HUES6 (cell line): Measurements from ENCODE around the gene ACSF3.

Experiments used
- H3K27ac ChIP-seq: 2 replicates; pipeline ENCODE4 v1.7.0; 2013; ENCODE audit warnings: low read depth, mild to moderate bottlenecking, low read length, inconsistent platforms
- H3K27me3 ChIP-seq: 2 replicates; pipeline ENCODE4 v1.6.1; 2013; ENCODE audit warnings: low read length; ENCODE audit not compliant: control insufficient read depth, insufficient read depth
- H3K36me3 ChIP-seq: 2 replicates; pipeline ENCODE4 v1.6.1; 2013; ENCODE audit warnings: low read length; ENCODE audit not compliant: control insufficient read depth, insufficient read depth
- H3K4me1 ChIP-seq: 2 replicates; pipeline ENCODE4 v1.6.1; 2013; ENCODE audit warnings: low read length; ENCODE audit not compliant: control insufficient read depth, insufficient read depth
- H3K4me3 ChIP-seq: 2 replicates; pipeline ENCODE4 v1.5.1; 2013; ENCODE audit warnings: low read depth, low read length
- H3K9ac ChIP-seq: one replicate; pipeline ENCODE4 v1.6.1; 2013; ENCODE audit warnings: mild to moderate bottlenecking, low read length
- H3K9me3 ChIP-seq: 2 replicates; pipeline ENCODE4 v1.6.1; 2013; ENCODE audit warnings: low read depth, low read length; ENCODE audit not compliant: control insufficient read depth, insufficient read depth

The ACSF3 gene

GRCh38 chr16:89175280-89176146 is 81.9 kb downstream of the ACSF3 start:
- no peak overlapping the region for H3K4me3 ChIP-seq
- H3K27me3 ChIP-seq: peaks cover 29% of the 10 kb centered on the region
- no peak overlapping the region for H3K9ac ChIP-seq
- no peaks in the 10 kb centered on the region for H3K36me3 ChIP-seq
- peaks cover 18% of the 10 kb centered on the region for H3K4me1 ChIP-seq
- no peak overlapping the region for H3K27ac ChIP-seq
- no peaks in the 10 kb centered on the region for H3K9me3 ChIP-seq

GRCh38 chr16:89176147-89176690 is 82.6 kb downstream of the ACSF3 start:
- Histone ChIP-seq H3K27me3 (peaks cover 23% of the 10 kb centered on the region), H3K4me3 (no peak overlapping the region), H3K9ac (no peak overlapping the region), H3K36me3 (no peaks in the 10 kb centered on the region), H3K4me1 (peaks cover 14% of the 10 kb centered on the region; the same call in 1 of the 2 replicates), H3K9me3 (no peaks in the 10 kb centered on the region), H3K27ac (no peak overlapping the region)

DNA sequence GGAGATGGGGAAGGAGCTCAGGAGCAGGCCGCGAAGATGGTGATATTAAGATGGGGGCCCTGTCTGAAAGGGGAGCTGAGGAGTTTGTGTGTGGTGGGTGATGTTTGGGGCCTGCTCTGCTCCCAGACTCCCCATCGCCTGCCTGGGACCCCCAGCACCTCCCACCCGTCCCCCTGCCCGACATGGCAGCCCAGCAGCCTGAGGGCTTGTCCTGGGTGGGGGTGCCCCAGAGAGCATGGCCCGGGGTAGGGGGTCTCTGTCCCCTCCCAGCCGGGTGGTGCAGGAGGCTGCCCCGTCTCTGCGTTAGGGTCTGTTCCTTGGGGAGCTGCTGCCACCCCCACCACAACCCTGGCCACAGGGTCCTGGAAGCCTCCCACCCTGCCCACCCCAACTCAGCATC is 83.1 kb downstream of the ACSF3 start:
- Histone ChIP-seq H3K4me3 (no peak overlapping the region), H3K9ac (no peak overlapping the region), H3K36me3 (no peaks in the 10 kb centered on the region), H3K27ac (no peak overlapping the region), H3K9me3 (no peaks in the 10 kb centered on the region), H3K27me3 (peaks cover 22% of the 10 kb centered on the region), H3K4me1 (peaks cover 13% of the 10 kb centered on the region; the same call in 1 of the 2 replicates)

DNA sequence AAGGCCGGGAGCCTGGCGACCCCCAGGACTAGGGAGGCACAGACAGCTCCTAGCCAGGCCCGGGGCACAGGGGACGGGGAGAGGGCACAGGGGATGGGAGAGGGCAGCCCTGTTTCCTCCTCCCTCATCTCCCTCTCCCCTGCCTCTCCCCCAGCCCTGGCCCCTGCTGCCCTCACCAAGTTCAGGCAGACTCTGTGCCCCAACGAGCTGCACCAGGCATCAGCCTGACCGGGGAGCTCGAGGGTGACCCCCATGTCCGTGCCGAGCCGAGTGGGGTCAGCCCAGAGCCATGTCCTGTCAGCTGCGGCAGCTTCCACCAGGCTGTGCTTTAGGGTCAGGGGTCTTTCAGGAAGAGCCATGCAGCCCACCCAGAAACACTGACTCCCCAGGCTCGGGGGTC is 83.8 kb downstream of the ACSF3 start:
- no peaks in the 10 kb centered on the region for H3K36me3 ChIP-seq
- peaks cover 11% of the 10 kb centered on the region; the same call in 1 of the 2 replicates for H3K4me1 ChIP-seq
- H3K9me3 ChIP-seq: no peaks in the 10 kb centered on the region
- H3K9ac ChIP-seq: no peak overlapping the region
- no peak overlapping the region for H3K4me3 ChIP-seq
- peaks cover 14% of the 10 kb centered on the region for H3K27me3 ChIP-seq
- H3K27ac ChIP-seq: no peak overlapping the region

DNA sequence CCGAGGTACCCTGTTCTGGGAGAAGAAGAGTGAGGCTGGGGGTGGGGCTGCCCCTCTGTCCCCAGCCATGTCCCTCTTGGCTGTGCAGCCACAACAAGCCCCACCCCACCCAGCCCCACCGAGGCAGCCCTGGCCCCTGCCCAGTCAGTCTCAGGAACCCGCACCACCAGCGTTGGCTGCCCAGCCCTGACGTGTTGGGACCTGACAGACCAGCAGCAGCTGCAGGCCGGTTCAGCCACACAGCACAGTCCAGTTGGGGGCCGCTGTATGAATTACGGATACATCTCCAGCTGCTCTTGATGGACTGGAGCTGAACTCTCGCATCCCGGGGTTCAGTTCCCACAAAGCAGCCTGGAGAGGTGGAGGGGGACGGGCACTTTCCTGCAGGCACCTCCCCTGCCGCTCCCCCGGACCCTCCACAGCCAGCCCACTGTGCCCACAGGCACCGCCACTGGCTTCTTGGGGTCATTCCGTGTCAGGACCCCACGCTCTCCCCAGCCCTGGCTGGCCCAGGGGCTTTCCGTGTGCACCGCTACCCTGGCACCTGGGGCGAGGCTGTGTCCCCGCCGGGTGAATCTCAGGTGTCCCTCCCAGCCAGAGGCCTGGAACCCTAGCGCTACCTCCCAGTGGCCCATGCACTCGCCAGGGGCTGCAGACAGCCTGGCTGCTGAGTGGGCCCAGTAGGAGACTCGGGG is 84.9 kb downstream of the ACSF3 start:
- H3K36me3 ChIP-seq: no peaks in the 10 kb centered on the region
- no peaks in the 10 kb centered on the region for H3K9me3 ChIP-seq
- no peak overlapping the region for H3K9ac ChIP-seq
- H3K4me1 ChIP-seq: peaks cover 4% of the 10 kb centered on the region; the same call in 1 of the 2 replicates
- no peak overlapping the region for H3K27ac ChIP-seq
- H3K4me3 ChIP-seq: no peak overlapping the region
- peaks cover 9% of the 10 kb centered on the region; the same call in 1 of the 2 replicates for H3K27me3 ChIP-seq

- Histone ChIP-seq H3K4me1 (no peaks in the 10 kb centered on the region), H3K36me3 (no peaks in the 10 kb centered on the region), H3K27ac (no peak overlapping the region), H3K9me3 (no peaks in the 10 kb centered on the region), H3K9ac (no peak overlapping the region), H3K27me3 (peaks cover 10% of the 10 kb centered on the region; the same call in 1 of the 2 replicates), H3K4me3 (no peak overlapping the region)
Observed at GRCh38 chr16:89179148-89179484, 85.5 kb downstream of the ACSF3 start.

DNA sequence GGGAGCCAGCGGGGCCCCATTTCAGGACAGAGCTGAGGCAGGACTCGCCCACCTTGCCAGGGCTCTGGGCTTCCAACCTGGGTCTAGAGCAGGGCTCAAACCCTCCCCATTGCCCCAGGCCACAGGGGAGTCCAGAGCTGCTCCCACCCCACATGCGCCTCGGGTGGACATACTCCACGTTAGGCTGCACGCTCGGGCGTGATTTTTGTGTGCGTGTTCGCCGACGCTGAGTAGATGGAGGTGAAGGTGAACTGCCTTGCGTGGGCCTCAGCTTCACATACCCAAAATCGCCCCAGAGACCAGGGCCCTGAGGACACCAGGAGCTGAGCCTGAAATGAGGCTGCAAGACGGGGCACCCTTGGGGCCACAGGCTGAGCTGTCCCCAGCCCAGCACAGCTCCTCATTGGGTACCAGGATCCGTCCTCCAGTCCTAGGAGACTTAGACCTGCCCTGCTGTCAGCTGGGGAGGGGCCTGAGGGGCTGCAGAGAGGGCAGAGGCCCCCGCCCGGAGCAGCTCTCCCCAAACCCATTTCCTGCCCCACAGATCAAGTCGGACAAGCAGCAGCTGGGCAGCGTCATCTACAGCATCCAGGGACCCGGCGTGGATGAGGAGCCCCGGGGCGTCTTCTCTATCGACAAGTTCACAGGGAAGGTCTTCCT is 86.1 kb downstream of the ACSF3 start:
- no peak overlapping the region for H3K27ac ChIP-seq
- no peak overlapping the region for H3K9ac ChIP-seq
- H3K4me3 ChIP-seq: no peak overlapping the region
- no peaks in the 10 kb centered on the region for H3K9me3 ChIP-seq
- no peaks in the 10 kb centered on the region for H3K36me3 ChIP-seq
- H3K4me1 ChIP-seq: no peaks in the 10 kb centered on the region
- peaks cover 16% of the 10 kb centered on the region; the same call in 1 of the 2 replicates for H3K27me3 ChIP-seq

GRCh38 chr16:89183463-89183862 is 89.8 kb downstream of the ACSF3 start:
- no peaks in the 10 kb centered on the region for H3K36me3 ChIP-seq
- no peak overlapping the region for H3K4me3 ChIP-seq
- no peak overlapping the region for H3K27ac ChIP-seq
- no peaks in the 10 kb centered on the region for H3K4me1 ChIP-seq
- no peak overlapping the region for H3K9ac ChIP-seq
- H3K27me3 ChIP-seq: peaks cover 27% of the 10 kb centered on the region; the same call in 1 of the 2 replicates
- no peaks in the 10 kb centered on the region for H3K9me3 ChIP-seq

GRCh38 chr16:89183975-89184676 is 90.5 kb downstream of the ACSF3 start:
- Histone ChIP-seq H3K4me1 (no peaks in the 10 kb centered on the region), H3K9me3 (no peaks in the 10 kb centered on the region), H3K4me3 (no peak overlapping the region), H3K27me3 (peaks cover 27% of the 10 kb centered on the region; the same call in 1 of the 2 replicates), H3K36me3 (no peaks in the 10 kb centered on the region), H3K27ac (no peak overlapping the region), H3K9ac (no peak overlapping the region)

GRCh38 chr16:89184677-89184932 is 91.0 kb downstream of the ACSF3 start:
- Histone ChIP-seq H3K27ac (no peak overlapping the region), H3K36me3 (no peaks in the 10 kb centered on the region), H3K4me1 (no peaks in the 10 kb centered on the region), H3K4me3 (no peak overlapping the region), H3K9ac (no peak overlapping the region), H3K27me3 (peaks cover 32% of the 10 kb centered on the region; the same call in 1 of the 2 replicates), H3K9me3 (no peaks in the 10 kb centered on the region)
